ENCODE measurements around the gene ANKRD2.

ANKRD2 gene

DNA sequence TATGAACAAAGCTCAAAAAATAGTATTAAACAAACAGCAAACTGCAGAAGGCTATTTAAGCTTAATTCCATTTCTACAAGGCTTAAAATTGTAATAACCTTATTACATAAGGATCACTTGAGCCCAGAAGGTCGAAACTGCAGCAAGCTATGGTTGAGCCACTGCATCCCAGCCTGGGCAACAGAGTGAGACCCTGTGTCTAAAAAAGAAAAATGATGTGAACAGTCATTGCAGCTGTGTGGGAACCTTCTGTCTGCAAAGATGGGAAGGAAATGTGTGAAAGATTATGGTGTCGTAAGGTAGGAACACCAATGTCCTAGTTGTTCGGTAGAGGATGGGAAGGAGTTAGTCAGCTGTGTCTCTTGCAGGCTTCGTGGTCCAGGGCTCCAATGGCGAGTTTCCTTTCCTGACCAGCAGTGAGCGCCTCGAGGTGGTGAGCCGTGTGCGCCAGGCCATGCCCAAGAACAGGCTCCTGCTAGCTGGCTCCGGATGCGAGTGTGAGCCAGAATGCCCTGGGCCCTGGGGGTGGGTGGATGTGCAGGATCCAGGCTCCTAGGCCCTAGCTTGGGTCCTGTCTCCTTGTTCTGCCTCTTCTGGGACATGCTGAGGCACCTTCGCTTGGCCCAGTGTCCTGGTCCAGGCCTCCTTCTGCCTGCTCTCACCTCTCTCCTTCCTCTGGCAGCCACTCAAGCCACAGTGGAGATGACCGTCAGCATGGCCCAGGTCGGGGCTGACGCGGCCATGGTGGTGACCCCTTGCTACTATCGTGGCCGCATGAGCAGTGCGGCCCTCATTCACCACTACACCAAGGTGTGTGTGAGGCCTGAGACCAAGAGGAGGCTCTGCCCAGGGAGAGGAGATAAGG lies 26.1 kb downstream of the ANKRD2 start:
- DNase-seq, result no peak

DNA sequence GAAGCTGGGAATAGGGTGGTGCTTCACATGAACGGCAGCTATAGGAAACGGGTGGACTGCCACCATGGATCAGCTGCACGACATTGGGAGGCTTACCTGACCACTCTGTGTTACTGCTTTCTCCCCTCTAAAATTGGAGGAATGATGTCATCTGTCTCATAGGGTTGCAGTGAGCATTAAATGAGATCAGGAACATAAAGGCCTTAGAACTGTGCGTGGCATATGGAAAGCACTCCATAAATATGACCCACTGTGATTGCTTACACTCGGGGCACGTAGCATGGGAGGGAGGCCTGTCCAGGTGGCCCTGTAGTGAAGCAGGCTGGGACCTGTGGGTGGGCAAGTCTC lies 26.7 kb downstream of the ANKRD2 start:
- DNase-seq, result no peak

DNA sequence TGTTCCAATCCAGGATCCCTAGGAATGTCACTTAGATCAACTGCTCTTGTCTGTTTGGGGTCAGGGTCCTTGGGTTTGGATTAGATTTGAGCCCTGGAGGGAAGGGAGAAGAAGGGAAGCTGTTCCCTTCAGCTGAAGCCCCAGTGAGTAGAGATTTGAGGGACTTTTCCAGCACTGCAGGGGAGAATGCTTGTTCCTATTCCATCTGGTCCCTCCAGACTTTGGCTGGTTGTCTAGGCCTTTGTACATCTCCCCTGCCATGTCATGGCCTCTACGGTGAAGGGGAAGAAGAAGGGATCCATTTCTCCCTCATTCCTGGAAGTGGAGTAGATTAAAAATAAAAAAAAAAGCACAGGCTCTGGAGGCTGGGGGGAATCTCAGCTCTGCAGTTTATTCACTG lies 28.0 kb downstream of the ANKRD2 start:
- DNase-seq, result no peak

DNA sequence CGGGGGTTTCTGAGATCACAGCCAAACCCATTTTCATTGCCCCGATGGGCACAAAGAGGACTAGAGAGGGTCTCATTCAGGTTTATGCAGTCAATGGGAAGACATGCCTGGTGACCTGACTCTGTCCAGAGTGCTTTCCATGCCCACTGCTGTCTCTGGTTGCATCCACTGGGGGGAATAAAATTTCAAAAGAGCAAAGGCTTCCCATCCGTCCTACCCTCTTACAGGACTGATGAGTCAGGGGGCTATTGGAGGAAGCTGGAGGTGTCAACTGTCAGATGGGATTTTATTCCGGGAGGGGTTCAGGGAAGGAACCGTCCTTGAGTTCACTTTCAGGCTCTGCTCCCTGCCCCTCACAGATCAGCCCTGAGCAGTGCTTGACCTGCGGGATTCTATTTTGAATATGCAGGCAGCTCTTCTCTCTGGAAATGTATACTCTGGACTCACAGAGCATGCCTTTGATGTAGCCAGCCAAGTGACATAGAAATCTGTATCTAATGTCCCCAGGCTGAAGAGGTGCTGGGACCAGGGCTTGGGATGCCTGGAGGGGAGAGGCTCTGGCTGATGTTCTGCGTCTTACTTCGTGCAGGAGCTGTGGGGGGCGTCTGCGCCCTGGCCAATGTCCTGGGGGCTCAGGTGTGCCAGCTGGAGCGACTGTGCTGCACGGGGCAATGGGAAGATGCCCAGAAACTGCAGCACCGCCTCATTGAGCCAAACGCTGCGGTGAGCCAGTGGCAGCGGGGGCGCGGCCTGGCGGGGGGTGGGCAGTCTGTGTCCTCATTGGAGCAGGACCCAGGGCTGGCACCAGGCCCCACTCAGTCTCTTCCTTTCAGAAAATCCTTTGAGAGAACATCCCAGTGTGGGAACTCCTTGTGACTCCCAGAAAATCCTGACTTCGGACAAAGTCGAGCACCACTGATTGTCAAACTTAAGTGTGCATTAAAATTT lies 29.0 kb downstream of the ANKRD2 start:
- no peak for DNase-seq

DNA sequence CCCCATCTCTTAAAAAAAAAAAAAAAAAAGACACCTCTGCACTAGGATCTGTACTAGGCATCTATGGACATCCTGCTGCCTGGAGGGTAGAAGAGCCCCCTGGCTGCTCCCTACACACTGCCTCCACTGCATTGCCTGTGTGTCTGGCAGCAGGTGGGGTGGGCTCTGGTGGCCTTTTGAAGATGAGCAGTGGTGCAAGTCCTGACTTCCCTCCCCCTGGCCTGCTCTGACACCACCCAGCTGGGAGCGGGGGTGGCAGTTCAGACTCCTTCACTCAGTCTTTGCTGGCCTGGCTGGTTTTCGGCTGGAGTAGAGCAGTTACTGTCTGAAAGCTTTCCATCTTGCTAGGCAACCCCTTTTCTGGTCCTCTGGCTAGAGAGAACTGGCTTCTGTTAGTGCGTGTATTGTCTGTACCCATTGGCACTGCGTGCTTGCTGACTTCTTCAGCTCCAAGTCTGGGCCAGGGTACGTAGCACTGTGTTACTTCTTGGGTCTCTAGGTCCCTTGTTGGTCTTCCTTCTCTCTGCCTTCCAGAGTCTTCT lies 34.6 kb downstream of the ANKRD2 start:
- DNase-seq, result no peak

DNA sequence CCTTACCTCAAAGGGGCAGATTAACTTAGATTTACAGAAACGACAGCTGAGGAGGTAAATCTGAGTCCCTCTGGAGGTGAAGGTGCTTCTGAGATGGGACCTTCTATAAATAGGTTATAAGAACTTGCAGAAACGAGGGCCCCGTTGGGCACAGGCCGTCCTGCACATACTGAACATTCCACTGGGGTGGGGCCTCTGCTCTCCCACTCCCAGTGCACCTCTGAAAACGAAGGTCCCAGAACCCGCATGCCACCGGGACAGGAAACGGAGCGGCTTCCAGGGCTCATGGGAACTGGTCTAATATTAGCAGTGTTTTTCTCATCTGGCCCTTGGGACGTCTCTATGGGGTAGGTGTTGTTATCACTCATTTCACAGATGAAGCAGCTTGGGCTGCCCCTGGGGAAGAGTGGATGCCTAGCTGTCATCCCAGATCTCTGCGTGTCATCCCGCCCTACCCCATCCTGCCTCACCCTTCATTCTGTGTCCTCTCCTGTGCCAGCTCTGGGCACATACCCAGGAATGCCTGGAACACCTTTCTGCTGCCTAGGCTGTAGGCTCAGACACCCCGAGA lies 36.5 kb downstream of the ANKRD2 start:
- no peak for DNase-seq

DNA sequence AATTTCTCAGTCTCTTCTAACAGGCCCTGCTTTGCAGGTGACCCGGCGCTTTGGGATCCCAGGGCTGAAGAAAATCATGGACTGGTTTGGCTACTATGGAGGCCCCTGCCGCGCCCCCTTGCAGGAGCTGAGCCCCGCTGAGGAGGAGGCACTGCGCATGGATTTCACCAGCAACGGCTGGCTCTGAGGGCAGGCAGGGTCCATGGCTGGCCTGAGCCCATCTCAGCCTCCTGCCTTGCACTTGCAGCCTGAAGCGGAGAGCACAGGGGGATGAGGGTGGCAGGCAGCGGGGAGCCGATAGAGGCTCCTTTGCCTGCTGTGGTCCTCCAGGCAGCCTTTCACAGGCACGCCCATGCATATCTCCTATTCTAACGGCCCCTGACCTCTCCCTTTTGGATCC lies 38.9 kb downstream of the ANKRD2 start:
- DNase-seq, result no peak

DNA sequence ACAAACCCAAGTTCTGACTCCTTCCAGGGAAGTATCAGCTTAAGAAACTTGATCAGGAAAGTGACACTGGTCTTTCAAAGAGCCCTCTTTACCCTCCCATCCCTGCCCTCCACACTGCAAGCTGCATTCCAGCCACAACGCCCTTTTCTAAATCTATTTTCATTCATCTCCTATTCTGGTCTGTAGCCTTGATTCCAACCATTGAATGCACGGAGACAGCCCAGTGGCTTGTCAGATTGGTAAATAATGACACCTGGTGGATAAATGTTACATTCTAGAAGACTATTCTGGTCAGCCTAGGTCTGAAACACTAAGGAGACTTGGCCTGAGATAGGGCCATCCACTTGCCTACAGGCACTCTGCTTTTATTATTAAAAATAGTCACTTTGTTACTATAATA lies 39.8 kb downstream of the ANKRD2 start:
- DNase-seq, result no peak

DNA sequence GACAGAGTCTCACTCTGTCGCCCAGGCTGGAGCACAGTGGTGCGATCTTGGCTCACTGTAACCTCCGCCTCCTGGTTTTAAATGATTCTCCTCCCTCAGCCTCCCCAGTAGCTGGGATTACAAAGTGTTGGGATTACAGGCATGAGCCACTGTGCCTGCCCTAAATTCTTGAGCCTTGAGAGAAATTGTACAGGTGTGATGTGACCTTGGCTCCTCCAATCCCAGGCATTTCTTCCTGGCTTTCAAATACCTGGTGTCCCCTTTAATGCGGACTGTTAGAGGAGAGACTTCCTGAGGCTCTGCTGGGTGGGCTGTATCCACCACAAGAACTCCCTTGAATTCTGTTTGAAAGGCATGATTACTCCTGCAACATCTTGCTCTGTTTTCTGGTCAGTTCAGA lies 45.7 kb downstream of the ANKRD2 start:
- DNase-seq, result no peak

DNA sequence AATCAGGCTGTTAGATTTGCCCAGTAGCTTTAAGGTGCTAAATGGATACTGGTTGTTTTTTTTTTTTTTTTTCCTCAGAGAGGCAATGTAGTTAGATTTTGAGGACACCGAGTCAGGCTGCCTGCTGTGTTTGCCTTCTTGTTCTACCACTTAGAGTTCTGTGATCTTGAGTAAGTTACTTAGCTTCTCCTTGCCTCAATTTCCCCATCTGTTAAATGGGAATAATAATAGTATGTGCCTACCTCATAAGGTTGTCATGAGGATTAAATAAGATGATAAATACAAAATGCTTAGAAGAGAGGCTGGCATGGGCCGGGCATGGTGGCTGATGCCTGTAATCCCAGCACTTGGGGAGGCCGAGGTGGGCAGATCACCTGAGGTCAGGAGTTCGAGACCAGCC lies 46.2 kb downstream of the ANKRD2 start:
- DNase-seq, result no peak

DNA sequence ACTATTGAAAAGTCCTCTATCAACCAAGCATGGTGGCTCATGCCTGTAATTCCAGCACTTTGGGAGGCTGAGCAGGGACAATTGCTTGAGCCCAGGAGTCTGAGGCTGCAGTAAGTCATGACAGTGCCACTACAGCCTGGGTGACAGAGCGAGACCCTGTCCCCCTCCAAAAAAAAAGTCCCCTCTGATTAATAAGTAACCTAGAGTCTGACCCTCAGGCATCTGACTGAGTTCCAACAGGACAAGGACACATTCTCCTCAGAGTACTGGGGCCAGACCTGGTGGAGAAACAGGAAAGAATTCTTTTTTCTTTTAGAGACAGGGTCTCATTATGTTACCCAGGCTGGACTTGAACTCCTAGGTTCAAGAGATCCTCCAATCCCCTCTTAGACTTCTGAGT lies 50.7 kb downstream of the ANKRD2 start:
- no peak for DNase-seq

DNA sequence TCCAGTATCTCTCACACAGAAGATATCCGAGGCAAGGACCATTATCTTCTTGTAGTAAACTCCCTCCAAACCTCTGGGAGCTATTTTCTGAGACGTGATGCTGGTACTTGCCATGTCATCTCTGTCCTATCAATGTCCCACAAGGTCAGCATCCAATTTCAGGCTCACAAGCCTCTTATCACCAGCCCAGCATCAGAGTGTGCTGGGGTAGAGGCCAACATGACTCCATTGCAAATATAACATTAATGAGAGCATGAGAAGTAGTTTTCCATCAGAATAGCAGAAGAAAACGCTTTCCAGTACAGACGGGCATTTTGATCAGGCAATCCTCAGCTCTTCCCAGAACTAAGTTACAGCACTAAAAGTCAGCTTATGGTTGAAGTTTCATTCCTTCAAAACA lies 55.2 kb downstream of the ANKRD2 start:
- no peak for DNase-seq

DNA sequence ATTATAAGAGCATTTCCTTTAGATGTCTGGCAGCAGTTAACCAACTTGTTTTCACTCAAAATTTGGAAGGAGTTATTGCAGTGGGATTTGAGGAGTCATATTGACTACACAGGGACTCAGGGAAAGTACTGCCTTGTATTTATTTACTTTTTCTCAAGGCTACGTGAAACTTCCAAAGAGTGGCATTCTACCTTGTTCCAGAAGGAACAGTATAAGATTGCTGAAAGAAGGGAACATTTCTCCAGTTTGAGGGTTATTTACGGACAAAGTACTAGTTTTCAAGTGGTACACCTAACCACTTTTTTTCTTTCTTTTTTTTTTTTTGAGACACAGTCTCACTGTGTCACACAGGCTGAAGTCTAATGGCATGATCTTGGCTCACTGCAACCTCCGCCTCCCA lies 55.6 kb downstream of the ANKRD2 start:
- DNase-seq, result no peak

DNA sequence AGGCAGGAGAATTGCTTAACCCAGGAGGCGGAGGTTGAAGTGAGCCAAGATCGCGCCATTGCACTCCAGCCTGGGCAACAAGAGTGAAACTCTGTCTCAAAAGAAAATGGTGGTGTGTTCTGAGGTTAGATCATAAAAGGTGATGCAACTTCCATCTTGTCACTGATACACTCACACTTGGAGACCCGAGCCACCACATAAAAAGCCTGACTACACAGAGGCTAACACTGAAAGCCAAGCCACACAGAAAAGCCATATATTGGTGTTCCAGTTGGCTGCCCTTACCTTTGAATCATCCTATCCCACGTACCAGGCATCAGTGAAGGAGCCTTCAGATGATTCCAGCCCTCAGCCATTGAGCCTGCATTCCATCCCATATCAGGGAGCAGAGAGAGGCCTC lies 56.7 kb downstream of the ANKRD2 start:
- no peak for DNase-seq

DNA sequence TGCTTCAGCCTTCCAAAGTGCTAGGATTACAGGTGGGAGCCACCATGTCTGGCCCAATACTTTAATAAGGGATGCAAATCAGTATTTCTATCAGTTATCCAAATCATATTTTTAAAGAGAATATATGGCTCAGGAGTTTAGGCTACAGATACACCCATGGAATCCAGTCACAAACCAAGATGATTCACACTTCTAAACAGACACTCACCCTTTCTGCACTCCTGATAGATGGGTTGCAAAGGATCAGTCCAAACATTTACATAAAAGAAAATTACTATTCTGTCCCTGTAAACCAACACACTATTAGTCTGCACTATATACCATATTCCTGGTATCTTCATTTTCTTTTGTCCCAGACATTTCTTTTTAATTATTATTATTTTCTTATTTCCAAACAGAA lies 58.5 kb downstream of the ANKRD2 start:
- no peak for DNase-seq

DNA sequence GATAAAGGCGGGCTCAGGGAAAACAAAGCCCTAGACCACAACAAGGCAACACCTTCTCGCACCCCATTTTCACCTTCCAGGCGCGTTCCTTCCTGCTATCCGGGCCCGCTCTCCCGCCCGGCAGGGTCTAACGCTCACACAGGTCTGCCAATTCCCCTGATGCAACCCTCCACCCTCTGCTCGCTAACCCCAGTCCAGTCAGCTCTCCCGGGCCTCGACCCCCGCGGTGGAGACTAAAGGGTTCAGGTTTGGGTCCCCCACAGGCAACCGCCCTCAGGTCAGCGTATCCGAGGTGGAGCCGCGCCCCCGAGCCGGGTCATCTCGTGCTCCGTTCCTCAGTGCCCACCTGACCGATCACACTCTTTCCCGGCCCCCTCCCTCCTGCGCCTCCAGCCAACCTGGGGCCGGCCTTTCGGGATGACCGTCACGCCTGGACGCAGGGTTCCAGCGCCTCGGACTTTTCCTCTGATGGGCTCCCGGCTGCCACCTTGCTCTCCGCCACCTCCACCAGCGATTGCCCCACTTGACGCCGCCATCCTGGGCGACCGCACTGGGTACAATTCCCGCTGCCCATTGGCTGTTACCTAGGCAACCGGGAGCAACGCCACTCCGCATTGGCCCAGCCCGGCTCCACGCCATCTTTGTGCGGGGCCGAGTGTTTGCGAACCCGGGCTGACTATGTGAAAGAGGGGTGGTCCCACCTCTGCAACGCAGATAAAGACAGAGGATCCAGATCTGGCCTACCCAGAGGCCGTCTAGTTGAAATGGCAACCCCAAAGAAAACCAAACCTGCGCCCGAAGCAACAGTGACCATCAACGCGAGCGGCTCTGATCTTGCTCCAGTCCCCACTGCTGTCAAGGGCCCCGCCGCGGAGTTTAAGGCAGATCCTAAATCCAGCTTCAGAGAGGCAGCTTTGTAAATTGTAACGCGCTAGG lies 60.6 kb downstream of the ANKRD2 start, which contains the start of gene MORN4:
TSS of gene MORN4 (minus strand) at position 552 of the 936 bp plus-strand sequence. CDS start 13,847 bp downstream, outside the sequence.
- DNase-seq, result peak; percentile 90
